Measurements from ENCODE around the gene IGFL2. TPM values are rescaled to one million over a fixed set of nuclear protein-coding genes. Genes with fewer than 3 reads are reported as not detected.

IGFL2 gene
- total RNA-seq, 3 donors from 2014 or later (not counting 1 experiment from before 2014, with no cell fraction given) = not detected

- Histone ChIP-seq H3K9me3 (ENCODE audit: control insufficient read depth, insufficient read depth, low read length) (no peaks in the 10 kb centered on the region), H3K4me1 (ENCODE audit: control insufficient read depth, insufficient read depth, low read length) (no peaks in the 10 kb centered on the region), H3K27me3 (ENCODE audit: control insufficient read depth, insufficient read depth, low read length) (peaks cover 4% of the 10 kb centered on the region), H3K36me3 (ENCODE audit: control insufficient read depth, insufficient read depth, low read length) (no peaks in the 10 kb centered on the region), H3K4me3 (ENCODE audit: low read length) (no peak overlapping the region), H3K27ac (ENCODE audit: low read length) (no peak overlapping the region)
- Mint-ChIP-seq H3K4me3 (no peak overlapping the region), H3K27ac (no peak overlapping the region), H3K27me3 (ENCODE audit: low read depth in 2 of 2) (peaks cover 26 to 29% of the 10 kb centered on the region in 2 donors), H3K36me3 (no peaks in the 10 kb centered on the region), H3K9me3 (no peaks in the 10 kb centered on the region), H3K4me1 (peaks cover 0 to 2% of the 10 kb centered on the region in 2 donors)
- no peak for TF ChIP-seq CTCF (IDR thresholded peaks at IDR 0.05)
- WGBS (ENCODE audit: insufficient coverage) = 76% methylated on average over 5 of the region's 5 CpGs
- DNase-seq = no peak
- intact Hi-C loops (cut with micrococcal nuclease) = no loop called here
- no peak for ATAC-seq
Observed at GRCh38 chr19:46204008-46204407, 56.0 kb downstream of the IGFL2 start.

DNA sequence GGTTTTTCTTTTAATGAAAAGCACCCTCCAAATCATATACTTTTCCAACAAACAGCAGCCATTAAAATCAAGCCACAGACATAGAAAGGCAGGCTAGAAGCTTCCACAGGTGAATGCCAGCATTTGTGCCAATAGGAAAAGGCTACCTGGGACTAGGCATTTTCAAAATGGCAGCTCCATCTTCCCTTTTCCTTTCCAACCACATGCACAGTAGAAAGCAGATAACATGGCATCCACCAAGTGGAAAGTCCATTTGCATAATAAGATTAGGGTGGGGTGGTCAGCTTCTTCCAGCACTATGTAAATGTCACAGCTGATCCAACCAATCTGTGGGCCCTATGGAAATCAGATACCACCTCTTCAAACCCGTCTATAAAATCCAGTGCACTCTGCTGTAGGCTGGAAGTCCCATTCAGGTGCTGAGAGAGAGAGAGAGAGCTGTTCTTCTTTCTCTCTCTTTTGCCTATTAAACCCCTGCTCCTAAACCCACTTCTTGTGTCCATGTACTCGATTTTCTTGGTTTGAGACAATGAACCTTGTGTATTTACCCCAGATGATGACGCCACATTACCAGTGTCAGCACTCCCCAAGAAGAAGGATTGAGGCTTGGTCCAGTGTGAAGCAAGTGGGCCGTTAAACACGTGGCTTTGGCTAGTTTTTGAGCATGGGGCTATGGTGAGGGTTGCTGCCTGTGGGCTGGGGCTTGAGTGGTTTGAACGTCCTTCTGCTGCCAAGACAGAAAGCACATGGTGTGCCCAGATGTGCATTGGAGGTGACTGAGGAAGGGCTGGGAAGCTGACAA lies 57.3 kb downstream of the IGFL2 start:
- H3K27me3 ChIP-seq (ENCODE audit: control insufficient read depth, insufficient read depth, low read length) = peaks cover 4% of the 10 kb centered on the region
- no peaks in the 10 kb centered on the region for H3K4me1 ChIP-seq (ENCODE audit: control insufficient read depth, insufficient read depth, low read length)
- Mint-ChIP-seq H3K9me3 (no peaks in the 10 kb centered on the region), H3K27ac (no peak overlapping the region), H3K4me1 (peaks cover 0 to 14% of the 10 kb centered on the region in 2 donors), H3K4me3 (no peak overlapping the region), H3K36me3 (no peaks in the 10 kb centered on the region), H3K27me3 (ENCODE audit: low read depth in 2 of 2) (peaks cover 32 to 38% of the 10 kb centered on the region in 2 donors)
- 71% methylated on average over 6 of the region's 6 CpGs for WGBS (ENCODE audit: insufficient coverage)
- H3K27ac ChIP-seq (ENCODE audit: low read length) = no peak overlapping the region
- ATAC-seq (no peak), DNase-seq (no peak)
- H3K9me3 ChIP-seq (ENCODE audit: control insufficient read depth, insufficient read depth, low read length) = no peaks in the 10 kb centered on the region
- intact Hi-C loops (cut with micrococcal nuclease) = no loop called here
- no peaks in the 10 kb centered on the region for H3K36me3 ChIP-seq (ENCODE audit: control insufficient read depth, insufficient read depth, low read length)
- no peak for TF ChIP-seq CTCF (IDR thresholded peaks at IDR 0.05)
- no peak overlapping the region for H3K4me3 ChIP-seq (ENCODE audit: low read length)

- peaks cover 34 to 39% of the 10 kb centered on the region in 2 donors for H3K27me3 Mint-ChIP-seq (ENCODE audit: low read depth in 2 of 2)
- no peaks in the 10 kb centered on the region for H3K4me1 ChIP-seq (ENCODE audit: control insufficient read depth, insufficient read depth, low read length)
- H3K27ac Mint-ChIP-seq = no peak overlapping the region
- peaks cover 0 to 14% of the 10 kb centered on the region in 2 donors for H3K4me1 Mint-ChIP-seq
- no peak overlapping the region for H3K4me3 Mint-ChIP-seq
- ATAC-seq (peak in 1 of 3 donors; percentile 21), DNase-seq (no peak)
- intact Hi-C loops (cut with micrococcal nuclease) = no loop called here
- WGBS (ENCODE audit: insufficient coverage) = 85% methylated on average over 5 of the region's 5 CpGs
- no peak overlapping the region for H3K4me3 ChIP-seq (ENCODE audit: low read length)
- H3K36me3 Mint-ChIP-seq = no peaks in the 10 kb centered on the region
- no peak for TF ChIP-seq CTCF (IDR thresholded peaks at IDR 0.05)
- H3K9me3 Mint-ChIP-seq = no peaks in the 10 kb centered on the region
- H3K36me3 ChIP-seq (ENCODE audit: control insufficient read depth, insufficient read depth, low read length) = no peaks in the 10 kb centered on the region
- peaks cover 4% of the 10 kb centered on the region for H3K27me3 ChIP-seq (ENCODE audit: control insufficient read depth, insufficient read depth, low read length)
- no peaks in the 10 kb centered on the region for H3K9me3 ChIP-seq (ENCODE audit: control insufficient read depth, insufficient read depth, low read length)
- no peak overlapping the region for H3K27ac ChIP-seq (ENCODE audit: low read length)
Observed at GRCh38 chr19:46206176-46206575, 58.1 kb downstream of the IGFL2 start.
